Limb (tissue), 2 donors: ENCODE results near the gene KLHL25.
A peak's percentile ranks its signal among the peaks of the same experiment; 100 is the strongest.

ENCODE experiments used
- DNase-seq, 2 donors: peaks; one replicate each; pipeline ENCODE4 v3.0.0-alpha.2; 2016; ENCODE audit errors: extremely low spot score in 2 of 2

KLHL25 gene

DNA sequence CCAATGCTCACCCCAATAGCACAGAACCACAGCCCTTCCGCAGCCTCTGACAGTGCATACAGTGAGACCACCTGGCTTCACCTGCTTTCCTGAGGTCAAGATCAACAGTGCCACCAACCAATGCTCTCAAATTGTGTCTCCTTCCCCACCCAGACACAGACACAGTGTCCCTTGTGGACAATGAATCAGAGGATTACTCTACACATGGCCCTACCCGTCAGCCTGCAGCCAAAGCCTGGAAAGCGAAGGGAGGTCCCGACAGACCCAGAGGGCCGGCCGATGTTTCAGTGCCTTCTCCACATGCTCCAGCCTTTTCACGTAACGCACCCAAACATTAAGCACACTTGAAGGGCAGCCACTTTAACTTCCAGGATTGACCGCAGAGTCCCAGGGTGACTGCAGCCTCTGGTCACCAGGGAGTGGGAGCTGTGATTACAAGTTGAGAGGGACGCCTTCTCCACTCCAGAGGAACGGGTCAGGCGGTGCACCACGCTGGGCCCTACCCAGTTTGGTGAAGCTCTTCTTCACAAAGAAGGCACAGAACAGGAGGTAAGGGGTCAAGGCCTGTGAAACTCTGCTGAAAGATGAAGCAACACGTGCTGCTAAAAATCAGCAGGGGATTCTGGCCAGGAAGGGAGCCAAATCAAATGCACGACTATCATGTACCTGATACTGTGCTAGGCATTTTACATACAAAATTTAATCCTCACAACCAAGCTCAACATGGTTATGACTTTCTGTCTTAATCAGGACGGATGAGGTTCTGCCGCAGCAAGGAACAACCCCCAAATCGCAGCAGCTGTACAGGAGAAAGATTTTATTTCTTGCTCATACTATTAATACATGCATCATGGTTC lies 17.2 kb downstream of the KLHL25 start:
- DNase-seq: no peak

DNA sequence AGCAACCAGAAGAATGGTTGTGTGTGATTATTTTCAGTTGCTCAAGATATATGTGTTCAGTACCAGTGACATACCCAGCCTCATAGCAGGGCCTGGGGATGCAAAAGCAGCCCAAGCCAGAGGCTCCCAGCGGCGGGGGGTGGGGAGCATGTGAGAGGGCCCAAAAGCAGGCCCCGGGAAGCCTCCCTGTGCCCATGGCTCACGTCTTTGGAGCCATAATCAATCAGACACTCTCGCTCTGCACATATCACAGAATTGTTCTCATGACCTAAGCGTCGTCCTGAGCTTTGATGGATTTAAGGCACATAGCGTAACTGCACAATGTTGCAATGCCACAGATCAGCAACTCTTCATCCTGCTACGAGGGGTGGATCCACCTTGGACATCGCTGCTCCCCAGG lies 20.8 kb downstream of the KLHL25 start:
- no peak for DNase-seq

DNA sequence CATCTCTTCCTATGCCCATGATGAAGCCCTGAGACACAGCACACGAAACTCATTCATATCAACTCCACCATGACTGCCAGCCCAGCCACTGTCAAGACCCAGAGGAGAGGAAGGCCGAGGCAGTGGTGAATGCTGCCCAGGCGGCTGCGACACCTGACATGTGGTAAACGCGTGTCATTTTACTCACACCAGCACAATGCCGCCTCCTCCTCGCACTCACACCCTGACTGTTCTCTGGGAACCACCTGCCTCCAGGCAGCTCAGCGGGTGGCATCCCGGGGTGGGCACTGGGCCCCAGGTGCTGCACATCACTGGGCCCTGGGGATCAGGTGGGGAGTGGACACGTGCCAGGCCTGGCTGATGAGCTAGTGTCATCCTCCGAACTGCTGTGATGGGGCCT lies 21.5 kb downstream of the KLHL25 start:
- DNase-seq: no peak

DNA sequence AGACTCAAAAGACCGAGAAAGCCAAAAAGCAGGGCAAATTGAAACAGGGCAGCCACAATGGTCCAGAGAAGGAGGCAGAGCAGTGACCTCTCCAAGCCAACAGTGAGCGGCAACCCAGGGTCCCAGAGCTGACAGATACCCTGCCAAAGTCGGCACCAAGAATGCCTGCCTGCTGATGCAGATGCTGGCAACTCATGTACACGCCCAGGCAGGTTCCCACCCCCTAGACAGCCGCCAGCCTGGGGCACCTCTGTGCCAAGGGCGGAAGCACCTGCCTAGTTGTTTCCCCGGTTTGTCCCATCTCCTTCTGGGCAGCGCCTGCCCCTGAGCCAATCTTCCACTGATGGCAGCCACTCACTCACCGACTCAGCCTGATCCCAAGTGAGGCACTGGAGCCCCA lies 22.1 kb downstream of the KLHL25 start:
- DNase-seq: no peak

DNA sequence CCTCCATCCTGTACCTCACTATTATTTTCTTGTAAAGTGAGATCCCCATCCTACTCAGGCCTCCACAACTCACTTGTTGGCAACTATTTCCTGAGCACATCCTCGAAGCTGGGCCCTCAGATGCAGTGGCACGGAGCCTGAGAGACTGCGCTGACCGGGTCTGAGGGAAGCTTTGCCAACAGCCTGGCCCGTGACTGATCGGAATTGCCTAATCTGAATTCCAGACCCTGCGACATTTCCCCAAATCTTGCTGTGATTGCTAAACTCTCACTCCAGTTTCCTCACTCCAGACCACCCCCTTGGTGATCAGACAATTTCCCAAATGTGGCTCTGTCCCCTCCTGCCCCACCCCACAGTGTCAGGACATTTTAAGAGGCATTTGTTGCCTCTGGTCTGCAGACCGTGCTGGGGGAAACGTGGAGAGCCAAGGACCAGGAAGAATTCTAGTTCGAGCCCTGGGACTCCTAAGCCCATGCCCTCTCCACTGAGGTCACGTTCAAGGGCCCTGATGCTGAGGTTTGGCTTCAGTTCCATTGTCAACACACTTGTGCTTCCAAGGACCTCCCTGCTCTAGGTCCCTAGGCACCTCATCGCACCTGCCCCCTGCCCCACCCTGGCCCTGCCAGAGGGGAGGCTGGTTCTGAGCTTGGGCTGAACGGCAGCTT lies 22.8 kb downstream of the KLHL25 start:
- DNase-seq: no peak

DNA sequence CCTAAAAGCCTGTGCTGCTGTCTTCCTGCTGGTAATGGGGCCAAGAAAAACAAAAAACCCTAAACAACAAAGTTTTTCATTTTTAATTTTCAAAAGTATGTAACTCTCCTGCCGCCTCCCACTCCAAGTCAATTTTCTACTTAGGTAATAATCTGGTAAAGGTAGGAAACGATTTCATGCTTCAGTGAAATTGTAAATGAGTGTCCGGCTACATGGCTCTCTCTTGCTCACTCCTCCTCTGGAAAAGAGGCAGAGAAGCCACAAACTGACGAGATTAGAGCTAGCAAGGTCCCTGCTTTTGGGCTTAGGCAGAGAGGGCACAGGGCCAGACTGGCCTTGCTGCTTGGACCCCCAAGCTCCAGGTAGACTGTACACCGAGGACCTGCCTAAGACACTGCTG lies 23.5 kb downstream of the KLHL25 start:
- no peak for DNase-seq

DNA sequence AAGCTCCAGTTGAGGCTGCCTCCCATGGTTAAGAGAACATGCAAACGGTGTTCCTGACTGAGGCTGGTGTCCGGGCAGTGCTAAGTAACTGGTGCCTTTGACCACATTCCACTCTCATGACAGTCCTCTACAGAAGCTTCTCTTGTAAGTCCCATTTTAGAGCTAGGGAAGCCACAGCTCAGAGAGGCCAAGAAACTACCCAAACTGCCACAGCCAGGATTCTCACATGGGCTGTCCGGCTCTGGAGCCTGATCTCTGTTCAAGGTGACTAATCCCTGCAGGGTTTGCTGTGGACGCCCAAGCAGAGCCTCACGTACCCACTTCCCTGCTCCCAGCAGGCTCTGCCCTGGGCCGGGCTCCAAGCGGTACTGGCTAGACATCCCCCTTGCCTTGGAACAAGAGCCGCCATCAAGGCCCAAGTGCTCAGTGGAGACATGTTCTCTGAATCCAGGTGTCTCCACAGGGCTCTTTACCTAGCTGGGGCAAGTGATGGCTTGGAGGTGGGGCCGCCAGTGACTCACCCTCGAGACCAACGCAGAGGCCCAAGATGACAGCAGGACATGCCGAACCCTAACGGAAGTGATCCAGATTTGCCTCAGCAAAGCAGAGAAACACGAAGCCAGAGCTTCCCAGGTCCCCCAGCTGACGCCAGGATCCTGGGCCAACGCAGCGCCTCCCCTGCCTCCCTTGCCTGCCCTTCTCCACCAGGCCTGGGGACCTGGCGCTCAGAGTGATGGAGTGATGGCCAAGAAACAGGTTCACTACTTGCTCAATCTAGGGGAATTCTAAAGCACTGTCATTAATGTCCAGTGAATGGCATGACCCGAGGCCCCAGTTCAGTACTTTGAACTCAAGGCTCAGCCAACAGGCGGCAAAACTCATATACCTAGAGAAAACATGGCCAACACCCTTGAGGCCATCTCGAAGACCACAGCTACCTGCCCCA lies 24.4 kb downstream of the KLHL25 start:
- DNase-seq: no peak

DNA sequence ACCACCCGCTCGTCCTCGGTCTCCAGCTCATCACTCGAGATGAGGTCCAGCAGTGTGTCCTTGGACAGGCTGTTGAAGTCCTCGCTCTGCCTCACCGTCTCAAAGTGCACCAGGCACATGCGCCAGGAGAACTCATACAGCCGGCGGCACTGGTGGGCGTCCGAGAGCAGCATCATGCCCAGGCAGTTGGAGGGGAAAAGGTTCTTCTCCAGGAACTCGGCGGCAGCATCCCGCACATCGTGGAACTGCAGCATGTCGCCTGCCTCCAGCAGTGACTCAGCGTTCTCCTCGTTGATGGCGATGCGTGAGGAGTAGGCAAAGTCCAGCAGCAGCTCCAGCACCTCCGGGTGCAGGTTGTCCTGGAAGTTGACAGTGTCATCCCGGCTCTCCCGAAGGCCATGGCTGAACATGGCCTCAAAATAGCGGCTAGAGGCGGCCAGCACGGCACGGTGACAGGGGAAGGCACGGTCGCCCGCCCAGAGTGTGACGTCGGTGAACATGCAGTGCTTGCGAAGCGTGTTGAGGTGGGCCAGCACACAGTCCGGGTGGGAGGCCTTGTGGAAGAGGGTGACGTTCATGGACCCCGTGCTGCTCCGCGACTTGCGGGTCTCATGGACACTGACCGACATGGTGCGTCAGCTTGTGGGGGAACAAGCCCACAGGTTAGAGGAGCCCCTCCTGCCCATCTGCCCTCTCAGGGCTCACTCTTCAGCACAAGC lies 25.4 kb downstream of the KLHL25 start:
- DNase-seq: no peak

DNA sequence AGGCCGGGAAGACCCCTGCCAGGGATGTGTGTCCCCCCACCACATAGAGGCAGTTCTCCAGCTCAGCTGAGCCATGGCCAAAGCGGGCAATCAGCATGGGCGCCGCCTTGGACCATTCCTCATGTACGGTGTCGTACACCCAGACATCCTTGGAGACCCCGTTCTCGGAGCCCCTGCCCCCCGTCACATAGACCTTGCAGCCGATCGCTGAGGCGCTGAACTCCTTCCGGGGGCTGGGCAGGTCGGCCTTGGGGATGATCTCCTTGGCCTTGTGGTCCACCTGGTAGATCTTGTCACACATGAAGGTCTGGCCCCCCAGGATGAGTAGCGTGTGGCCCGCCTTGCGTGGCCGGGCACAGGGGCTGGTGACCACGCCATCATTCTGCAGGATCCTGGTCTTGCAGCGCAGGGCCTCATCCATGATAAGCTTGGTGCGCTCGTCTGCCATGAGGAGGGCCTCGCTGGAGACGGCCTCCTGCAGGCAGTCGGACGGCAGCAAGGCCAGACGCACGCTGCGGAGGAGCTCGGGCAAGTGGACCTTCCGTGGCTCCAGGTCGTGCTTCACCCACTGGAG lies 26.0 kb downstream of the KLHL25 start:
- no peak for DNase-seq

DNA sequence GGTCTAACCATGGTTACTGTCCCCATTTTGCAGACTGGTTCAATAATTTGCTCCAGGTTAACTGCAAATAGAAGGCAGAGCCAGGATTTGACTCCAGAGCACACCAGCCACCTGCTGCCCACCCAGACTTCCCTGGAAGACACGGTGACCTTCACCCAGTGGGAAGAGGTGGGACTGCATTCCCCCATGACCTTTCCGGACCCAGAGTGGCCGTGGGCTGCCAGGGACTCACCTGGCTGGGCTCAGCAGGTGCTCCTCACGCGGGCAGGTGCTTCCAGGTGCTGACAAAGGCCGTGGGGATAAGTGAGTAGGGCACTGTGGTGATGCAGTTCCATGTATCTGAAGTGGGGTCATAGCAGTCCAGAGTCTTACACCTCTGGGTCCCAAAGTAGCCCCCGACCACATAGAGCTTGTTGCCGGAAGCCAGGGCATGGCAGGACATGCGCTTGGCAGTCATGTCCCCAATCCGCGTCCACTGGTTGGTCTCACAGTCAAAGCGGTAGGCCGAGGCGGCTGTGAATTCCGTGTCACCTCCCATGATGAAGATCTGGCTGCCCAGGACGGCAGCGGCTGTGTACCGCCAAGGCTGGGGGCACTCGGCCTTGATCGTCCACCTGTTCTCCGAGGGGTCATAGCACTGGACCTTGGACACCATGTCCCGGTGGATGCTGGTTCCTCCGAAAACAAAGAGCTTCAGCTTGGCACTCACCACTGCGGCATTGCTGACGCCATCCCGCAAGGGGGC lies 26.8 kb downstream of the KLHL25 start:
- no peak for DNase-seq

DNA sequence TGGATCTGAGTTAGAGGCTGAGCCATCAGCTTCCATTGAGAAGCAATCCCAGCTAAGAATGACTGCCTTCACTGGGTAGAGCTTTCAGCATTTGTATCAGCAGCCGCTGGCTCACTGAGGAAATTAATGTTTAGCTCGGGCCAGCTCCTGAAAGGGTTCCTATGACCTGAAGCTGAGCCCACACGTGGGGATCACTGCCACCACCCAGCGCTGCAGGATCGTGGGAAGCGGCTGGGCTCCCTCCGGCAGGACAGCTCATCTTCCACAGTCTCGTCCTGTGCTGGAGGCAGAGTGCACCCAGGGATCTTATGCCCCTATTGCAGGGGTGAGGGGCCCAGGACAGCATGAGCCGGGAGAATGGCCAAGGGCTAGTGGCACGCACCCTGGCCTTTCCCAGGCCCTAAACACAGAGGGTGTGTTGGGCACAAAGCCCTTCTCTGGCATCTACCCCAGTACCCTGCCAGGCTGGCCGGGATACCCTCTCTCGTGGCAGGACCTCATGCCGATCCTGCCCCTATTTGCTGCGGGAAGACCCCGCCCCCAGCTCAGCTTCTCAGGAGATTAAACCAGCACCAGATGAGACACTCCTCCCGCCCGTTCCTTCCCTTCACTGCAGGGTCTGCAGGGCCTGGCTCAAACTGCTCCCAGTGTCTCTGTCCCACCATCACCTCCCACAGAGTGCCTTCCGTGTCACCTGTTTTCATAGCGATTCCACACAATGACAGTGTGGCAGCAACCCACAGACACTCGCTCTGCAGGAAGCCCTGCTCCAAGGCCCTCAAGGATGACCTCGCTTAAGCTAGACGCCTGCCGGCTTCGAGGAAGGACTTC lies 28.5 kb downstream of the KLHL25 start:
- DNase-seq: no peak

DNA sequence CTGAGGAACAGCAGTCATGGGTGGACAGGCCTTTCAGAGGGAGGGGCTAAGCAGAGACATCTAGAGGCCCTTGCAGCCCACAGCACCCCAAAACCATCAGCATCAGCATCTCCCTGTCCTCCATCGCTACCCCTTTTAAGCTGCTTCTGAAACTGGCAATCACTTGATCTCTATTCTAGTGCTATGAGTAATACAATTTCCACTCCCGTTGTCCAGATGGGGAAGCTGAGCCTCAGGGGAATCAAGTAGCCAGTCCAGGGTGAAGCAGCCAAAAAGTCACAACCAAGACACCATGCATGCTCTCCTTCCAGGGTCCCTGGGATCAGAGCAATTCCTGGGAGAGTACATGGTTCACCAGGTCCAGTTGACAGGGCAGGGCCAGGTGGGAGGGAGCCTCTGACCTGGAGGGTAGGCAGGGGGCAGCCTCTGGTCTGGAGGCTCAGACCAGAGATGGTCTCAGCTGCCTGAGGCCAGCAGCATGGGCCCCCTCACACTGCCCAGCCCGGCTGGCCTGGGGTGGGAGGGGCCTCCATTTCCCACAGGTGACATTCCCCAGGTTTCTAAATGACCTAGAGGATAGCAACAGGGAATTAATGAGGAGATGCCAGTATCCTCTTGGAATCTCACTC lies 30.0 kb downstream of the KLHL25 start:
- no peak for DNase-seq

DNA sequence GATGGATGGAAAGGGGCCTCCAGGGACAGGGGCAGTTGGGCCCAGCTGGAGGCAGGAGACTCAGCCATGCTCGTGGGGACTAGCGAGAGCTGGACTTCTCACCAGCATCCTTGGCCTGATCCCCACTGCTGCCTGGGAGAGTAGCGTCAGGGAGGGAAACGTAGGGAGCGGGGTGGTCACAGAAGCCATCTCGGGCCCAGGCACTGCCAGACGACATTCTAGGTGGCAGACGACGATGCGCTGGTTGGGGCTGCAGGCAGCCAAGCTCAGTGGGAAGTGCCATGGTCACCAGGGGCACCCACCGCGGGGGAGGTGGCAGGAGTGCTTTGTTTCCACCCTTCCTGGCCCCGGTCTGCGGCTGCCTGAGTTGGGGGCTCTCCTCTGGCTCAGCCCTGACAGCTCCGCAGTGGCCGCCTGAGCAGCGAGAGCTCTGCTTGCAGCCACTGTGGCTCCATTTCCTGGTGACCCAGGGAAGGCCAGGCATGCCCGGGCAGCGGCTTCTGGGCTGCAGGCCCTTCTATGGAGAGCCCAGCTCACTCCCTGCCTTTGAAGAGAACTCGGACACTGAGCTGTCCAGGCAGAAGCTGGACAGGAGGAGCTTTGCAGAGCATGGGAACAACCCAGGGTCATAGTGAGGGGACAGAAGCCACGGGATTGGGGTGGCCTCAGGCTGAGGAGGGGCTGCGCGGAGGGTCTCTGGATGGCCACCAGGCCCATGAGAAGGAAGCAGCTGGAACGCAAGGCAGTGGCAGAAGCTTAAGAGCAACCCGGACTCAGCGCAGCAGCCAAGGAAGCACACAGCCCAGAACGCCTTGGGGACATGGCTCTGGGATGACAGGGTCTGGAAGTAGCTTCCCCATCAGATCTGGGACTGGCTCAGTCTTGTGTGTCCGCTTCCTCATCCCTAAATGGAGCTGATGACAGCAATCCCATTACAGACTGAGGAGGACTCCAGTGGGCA lies 30.8 kb downstream of the KLHL25 start:
- no peak for DNase-seq

DNA sequence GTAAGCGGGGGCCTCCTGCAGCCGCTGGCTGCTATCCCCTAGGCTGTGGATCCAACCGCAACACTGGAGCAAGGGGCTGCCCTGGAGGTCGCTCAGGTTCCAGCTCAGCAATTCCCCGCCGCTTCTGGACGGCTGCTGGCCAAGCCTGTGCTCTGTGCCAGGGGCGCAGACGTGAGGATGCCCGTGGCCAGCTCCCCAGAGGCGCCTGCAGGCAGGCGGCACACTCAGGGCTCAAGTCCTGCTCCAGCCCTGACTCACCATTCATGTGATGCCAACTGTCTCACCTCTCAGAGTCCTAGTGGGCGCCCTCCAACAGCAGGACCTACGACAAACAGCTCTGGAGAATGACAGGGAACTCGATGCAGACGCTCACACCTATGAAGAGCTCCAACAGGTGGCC lies 31.6 kb downstream of the KLHL25 start:
- no peak for DNase-seq

DNA sequence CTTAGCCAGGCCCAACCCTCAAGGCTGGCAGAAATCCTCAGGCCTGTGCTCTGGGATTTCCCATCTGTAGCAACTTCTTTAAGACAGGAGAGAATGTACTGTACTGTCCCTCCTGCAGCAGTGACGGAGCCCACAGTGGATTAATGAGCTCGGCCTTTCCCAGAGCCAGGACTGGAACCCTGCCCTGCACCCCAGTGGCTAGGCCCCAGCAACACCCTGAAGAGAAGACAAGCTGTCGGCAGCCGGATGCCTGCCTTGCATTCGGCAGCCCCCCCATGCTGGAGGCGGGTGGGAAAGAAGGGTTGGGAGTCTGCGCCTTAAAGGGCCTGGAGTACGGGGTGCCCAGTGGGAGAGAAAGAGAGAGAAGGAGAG lies 32.0 kb downstream of the KLHL25 start:
- DNase-seq: no peak

DNA sequence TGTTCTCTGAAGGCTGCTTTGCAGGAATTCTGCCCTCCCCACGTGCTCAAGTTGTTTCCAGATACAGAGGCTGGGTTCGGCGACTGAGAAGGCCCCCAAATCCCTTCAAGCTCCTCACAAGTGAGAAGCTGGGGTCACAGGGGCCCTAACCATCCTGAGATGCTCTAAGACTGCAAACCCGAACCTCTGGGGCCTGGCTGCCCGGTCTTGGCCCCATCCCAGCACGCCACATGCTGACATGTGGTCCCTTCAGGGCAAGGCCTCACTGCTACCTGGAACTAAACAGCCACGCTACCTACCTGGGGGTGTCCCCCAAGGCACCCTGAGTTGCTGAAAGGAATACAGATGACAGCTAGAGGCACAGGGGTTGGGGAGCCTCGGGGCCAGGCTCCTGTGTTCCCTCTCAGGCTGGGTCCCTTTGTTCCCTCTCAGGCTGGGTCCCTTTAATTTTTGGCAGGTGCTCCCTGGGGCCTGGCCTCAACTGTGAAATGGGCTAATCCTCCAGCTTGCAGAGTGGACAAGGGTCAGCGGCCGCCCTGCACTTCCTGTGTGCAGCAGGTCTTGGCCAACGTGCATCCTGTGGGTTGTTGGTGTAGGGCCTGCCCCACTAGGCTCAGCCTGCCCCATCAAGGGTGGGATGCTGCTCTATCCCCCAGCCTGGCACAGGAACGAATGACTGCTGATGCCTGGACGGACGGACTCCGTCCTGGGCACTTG lies 32.5 kb downstream of the KLHL25 start:
- DNase-seq: no peak

DNA sequence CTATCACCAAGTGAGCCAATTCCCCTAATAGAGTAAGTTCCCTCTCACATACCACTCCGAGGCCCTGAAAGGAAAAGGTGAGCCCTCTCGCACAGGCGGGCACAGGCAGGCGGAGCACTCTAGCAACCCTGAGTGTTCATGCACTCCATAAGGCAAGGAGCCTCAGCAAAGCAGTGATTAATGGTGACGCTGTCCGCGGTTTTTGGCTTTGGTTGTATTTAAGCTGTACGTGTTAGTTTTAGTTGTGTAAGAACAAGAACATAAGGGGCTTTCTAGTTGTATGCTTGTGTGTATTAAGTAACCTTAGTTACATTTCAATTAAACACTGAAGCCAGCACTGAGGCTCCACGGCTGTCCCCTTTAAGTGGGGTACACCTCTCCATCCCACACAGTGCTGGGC lies 33.1 kb downstream of the KLHL25 start:
- DNase-seq: peak in 1 of 2 donors; percentile 38
